Neuronal stem cell (in vitro differentiated cells): ENCODE measurements around the gene FLT3LG.

ENCODE experiments used
- DNase-seq: peaks from one replicate; pipeline ENCODE4 v3.0.0-alpha.2; 2013; ENCODE audit warnings: low spot score
- H2AFZ ChIP-seq: one replicate; pipeline ENCODE4 v1.6.1; 2013; ENCODE audit warnings: mild to moderate bottlenecking, low read length, inconsistent platforms
- H2AK5ac ChIP-seq: 2 replicates; pipeline ENCODE4 v1.6.1; 2013; ENCODE audit warnings: low read depth, mild to moderate bottlenecking, inconsistent platforms, low read length, moderate library complexity, mixed read lengths
- H2BK120ac ChIP-seq: 2 replicates; pipeline ENCODE4 v1.6.1; 2013; ENCODE audit warnings: low read depth, mild to moderate bottlenecking, inconsistent platforms, low read length, moderate library complexity, mixed read lengths
- H2BK12ac ChIP-seq: one replicate; pipeline ENCODE4 v1.6.1; 2013; ENCODE audit warnings: low read length, inconsistent platforms
- H2BK15ac ChIP-seq: 2 replicates; pipeline ENCODE4 v1.6.1; 2013; ENCODE audit warnings: mild to moderate bottlenecking, low read length, inconsistent platforms, mixed read lengths
- H2BK5ac ChIP-seq: one replicate; pipeline ENCODE4 v1.6.1; 2013; ENCODE audit warnings: inconsistent platforms, mild to moderate bottlenecking, low read length, moderate library complexity
- H3K14ac ChIP-seq: one replicate; pipeline ENCODE4 v1.6.1; 2013; ENCODE audit warnings: low read length, inconsistent platforms
- H3K18ac ChIP-seq: 2 replicates; pipeline ENCODE4 v1.6.1; 2013; ENCODE audit warnings: low read length, inconsistent platforms
- H3K23ac ChIP-seq: 2 replicates; pipeline ENCODE4 v1.6.1; 2013; ENCODE audit warnings: low read depth, mild to moderate bottlenecking, mixed read lengths, low read length, inconsistent platforms; ENCODE audit not compliant: poor library complexity
- H3K27ac ChIP-seq: replicated peaks from 3 replicates; pipeline ENCODE4 v1.5.1; 2013; ENCODE audit warnings: low read length, inconsistent platforms
- H3K27me3 ChIP-seq, 3 experiments: 2 replicates each; pipeline ENCODE4 v1.6.1; 2013; ENCODE audit warnings: low read length in 3 of 3, mild to moderate bottlenecking in 2 of 3, inconsistent platforms in 1 of 3, low read depth in 1 of 3, mixed read lengths in 1 of 3, moderate library complexity in 1 of 3; ENCODE audit not compliant: control insufficient read depth in 3 of 3, insufficient read depth in 3 of 3
- H3K36me3 ChIP-seq, 2 donors: replicated peaks in 1 of 2; 2 replicates each; pipeline ENCODE4 v1.6.1; 2013; ENCODE audit warnings: low read length in 2 of 2; ENCODE audit not compliant: control insufficient read depth in 2 of 2, insufficient read depth in 2 of 2
- H3K4ac ChIP-seq: 2 replicates; pipeline ENCODE4 v1.6.1; 2013; ENCODE audit warnings: inconsistent platforms, mild to moderate bottlenecking, low read length, moderate library complexity
- H3K4me1 ChIP-seq, 2 donors: 1 replicate in 1 of 2; 2 replicates in 1 of 2; pipeline ENCODE4 v1.6.1; 2013; ENCODE audit warnings: low read length in 2 of 2, low read depth in 1 of 2; ENCODE audit not compliant: control insufficient read depth in 2 of 2, insufficient read depth in 1 of 2
- H3K4me2 ChIP-seq: one replicate; pipeline ENCODE4 v1.6.1; 2013; ENCODE audit warnings: mild to moderate bottlenecking, low read length, inconsistent platforms; ENCODE audit not compliant: insufficient read depth, poor library complexity, severe bottlenecking
- H3K4me3 ChIP-seq, 2 donors: 2 replicates each; pipeline ENCODE4 v1.5.1; 2013; ENCODE audit warnings: low read length in 2 of 2, mild to moderate bottlenecking in 2 of 2, inconsistent platforms in 1 of 2, moderate library complexity in 1 of 2
- H3K79me1 ChIP-seq: one replicate; pipeline ENCODE4 v1.6.1; 2013; ENCODE audit warnings: low read depth, mild to moderate bottlenecking, inconsistent platforms, low read length, moderate library complexity
- H3K9ac ChIP-seq: one replicate; pipeline ENCODE4 v1.6.1; 2013; ENCODE audit warnings: mild to moderate bottlenecking, low read depth, low read length, inconsistent platforms; ENCODE audit not compliant: poor library complexity
- H3K9me3 ChIP-seq, 2 donors: replicated peaks in 1 of 2; 2 replicates each; pipeline versions ENCODE3 to v1.6.1; 2013; ENCODE audit warnings: low read length in 2 of 2, mild to moderate bottlenecking in 2 of 2, inconsistent platforms in 1 of 2, low read depth in 1 of 2, mixed read lengths in 1 of 2, moderate library complexity in 1 of 2; ENCODE audit not compliant: control insufficient read depth in 2 of 2, insufficient read depth in 1 of 2
- H4K8ac ChIP-seq: one replicate; pipeline ENCODE4 v1.6.1; 2013; ENCODE audit warnings: low read depth, mild to moderate bottlenecking, inconsistent platforms, low read length, moderate library complexity
- H4K91ac ChIP-seq: one replicate; pipeline ENCODE4 v1.6.1; 2013; ENCODE audit warnings: low read length, low read depth, mild to moderate bottlenecking, inconsistent platforms; ENCODE audit not compliant: poor library complexity
- WGBS, 2 donors: extraction: QIAGEN DNeasy Blood & Tissue Kit; methylation state at CpG; one replicate each; pipeline ENCODE4 v1.1.7; 2013; ENCODE audit warnings: missing lambda C conversion rate in 2 of 2, mixed read lengths in 1 of 2; ENCODE audit not compliant: insufficient read length in 2 of 2, insufficient replicate concordance in 1 of 2; ENCODE audit errors: extremely low coverage in 2 of 2; 5-methylcytosine and 5-hydroxymethylcytosine counted together

The FLT3LG gene

GRCh38 chr19:49498475-49498874, 24.5 kb downstream of the FLT3LG start:
- Histone ChIP-seq H4K8ac (no peak overlapping the region), H3K79me1 (peaks cover 7% of the 10 kb centered on the region), H3K4me1 (peaks cover 4 to 21% of the 10 kb centered on the region in 2 donors), H3K4ac (no peak overlapping the region), H3K4me2 (no peak overlapping the region), H2BK15ac (no peak overlapping the region), H3K9ac (no peak overlapping the region), H3K14ac (peak overlapping the region; percentile 31), H3K4me3 (no peak overlapping the region), H3K18ac (no peak overlapping the region), H2AFZ (no peak overlapping the region), H2AK5ac (no peak overlapping the region), H3K36me3 (peaks cover 31 to 35% of the 10 kb centered on the region in 2 donors), H2BK5ac (no peak overlapping the region), H2BK120ac (no peak overlapping the region), H3K23ac (no peak overlapping the region), H3K9me3 (peaks cover 0 to 2% of the 10 kb centered on the region in 2 donors), H3K27me3 (no peaks in the 10 kb centered on the region), H4K91ac (no peak overlapping the region), H3K27ac (no peak overlapping the region), H2BK12ac (no peak overlapping the region)
- DNase-seq: no peak
- no CpG with 5 or more reads among the region's 7 CpGs for WGBS, 2 donors

GRCh38 chr19:49499030-49499670, 25.1 kb downstream of the FLT3LG start:
- H3K4me2 ChIP-seq: no peak overlapping the region
- H3K27me3 ChIP-seq: no peaks in the 10 kb centered on the region
- H2AK5ac ChIP-seq: no peak overlapping the region
- H3K23ac ChIP-seq: peak overlapping the region; percentile 94
- H2BK5ac ChIP-seq: peak overlapping the region; percentile 78
- no peak overlapping the region for H2BK15ac ChIP-seq
- no peak overlapping the region for H2BK120ac ChIP-seq
- H3K4me3 ChIP-seq: no peak overlapping the region
- H4K8ac ChIP-seq: no peak overlapping the region
- H3K79me1 ChIP-seq: peaks cover 7% of the 10 kb centered on the region
- peak overlapping the region; percentile 59 for H3K4ac ChIP-seq
- H3K36me3 ChIP-seq: peaks cover 31 to 35% of the 10 kb centered on the region in 2 donors
- H3K18ac ChIP-seq: no peak overlapping the region
- DNase-seq: no peak
- WGBS, 2 donors: no CpG with 5 or more reads among the region's 19 CpGs
- H2BK12ac ChIP-seq: no peak overlapping the region
- peaks cover 0 to 2% of the 10 kb centered on the region in 2 donors for H3K9me3 ChIP-seq
- H3K27ac ChIP-seq: no peak overlapping the region
- H2AFZ ChIP-seq: no peak overlapping the region
- no peak overlapping the region for H4K91ac ChIP-seq
- no peak overlapping the region for H3K9ac ChIP-seq
- H3K4me1 ChIP-seq: peaks cover 4 to 24% of the 10 kb centered on the region in 2 donors
- no peak overlapping the region for H3K14ac ChIP-seq

GRCh38 chr19:49502866-49503581, 29.0 kb downstream of the FLT3LG start:
- H2BK12ac ChIP-seq: no peak overlapping the region
- peak overlapping the region; percentile 61 for H2AK5ac ChIP-seq
- H4K8ac ChIP-seq: peak overlapping the region; percentile 99
- H3K23ac ChIP-seq: no peak overlapping the region
- H2BK120ac ChIP-seq: no peak overlapping the region
- H3K27me3 ChIP-seq: no peaks in the 10 kb centered on the region
- no peak overlapping the region for H3K27ac ChIP-seq
- H2BK15ac ChIP-seq: peak overlapping the region; percentile 73
- peaks cover 22% of the 10 kb centered on the region in 2 donors for H3K36me3 ChIP-seq
- WGBS, 2 donors: no CpG with 5 or more reads among the region's 14 CpGs
- no peak overlapping the region for H3K4ac ChIP-seq
- H4K91ac ChIP-seq: no peak overlapping the region
- peaks cover 4% of the 10 kb centered on the region for H3K79me1 ChIP-seq
- peak overlapping the region; percentile 44 for H3K14ac ChIP-seq
- H3K9ac ChIP-seq: no peak overlapping the region
- H3K4me1 ChIP-seq: peaks cover 4 to 14% of the 10 kb centered on the region in 2 donors
- H2BK5ac ChIP-seq: no peak overlapping the region
- no peak for DNase-seq
- H3K9me3 ChIP-seq: peaks cover 0 to 2% of the 10 kb centered on the region in 2 donors
- no peak overlapping the region for H3K18ac ChIP-seq
- peak overlapping the region; percentile 86 for H2AFZ ChIP-seq
- no peak overlapping the region for H3K4me3 ChIP-seq
- H3K4me2 ChIP-seq: no peak overlapping the region

- WGBS, 2 donors: no CpG with 5 or more reads among the region's 9 CpGs
- Histone ChIP-seq H3K23ac (no peak overlapping the region), H2AK5ac (no peak overlapping the region), H3K18ac (no peak overlapping the region), H3K4ac (no peak overlapping the region), H3K79me1 (peaks cover 4% of the 10 kb centered on the region), H3K36me3 (peaks cover 16% of the 10 kb centered on the region in 2 donors), H2BK15ac (no peak overlapping the region), H4K91ac (no peak overlapping the region), H2AFZ (peak overlapping the region; percentile 86), H3K9me3 (peaks cover 0 to 2% of the 10 kb centered on the region in 2 donors), H2BK120ac (no peak overlapping the region), H3K27me3 (no peaks in the 10 kb centered on the region), H4K8ac (no peak overlapping the region), H3K27ac (no peak overlapping the region), H3K4me1 (peaks cover 4 to 10% of the 10 kb centered on the region in 2 donors), H2BK5ac (no peak overlapping the region), H2BK12ac (no peak overlapping the region), H3K9ac (no peak overlapping the region), H3K4me2 (no peak overlapping the region), H3K4me3 (no peak overlapping the region), H3K14ac (no peak overlapping the region)
- no peak for DNase-seq
Measured at GRCh38 chr19:49503582-49503962, 29.6 kb downstream of the FLT3LG start.
